HEK293T (cell line): ENCODE measurements around the gene SNCB.

Experiments used
- CTCF ChIA-PET: fragments of 350-600 bp; formaldehyde crosslinking; extraction: SDS; loops from one replicate; lab custom pipeline; 2021; ENCODE audit warnings: antibody characterized with exemption, inconsistent platforms; lab: Yijun Ruan, JAX
- POLR2A ChIA-PET: fragments of 350-600 bp; formaldehyde crosslinking; extraction: SDS; loops from one replicate; lab custom pipeline; 2020; ENCODE audit warnings: antibody characterized with exemption, inconsistent platforms; lab: Yijun Ruan, JAX
- DNase-seq: peaks from one replicate; pipeline ENCODE4 v3.0.0; 2012; ENCODE audit warnings: mixed read lengths; ENCODE audit errors: extremely low spot score
- ARNT ChIP-seq: fragments of 450-650 bp; IDR thresholded peaks from 2 replicates; pipeline ENCODE4 v1.6.1; 2017; ENCODE audit warnings: mild to moderate bottlenecking
- BHLHE40 ChIP-seq: fragments of 450-650 bp; IDR thresholded peaks from 2 replicates; pipeline ENCODE4 v1.6.1; 2016; ENCODE audit warnings: mild to moderate bottlenecking, moderate library complexity, borderline replicate concordance
- CTBP1 ChIP-seq: fragments of 450-650 bp; IDR thresholded peaks from 2 replicates; pipeline ENCODE4 v1.6.1; 2016; ENCODE audit warnings: borderline replicate concordance
- ELF4 ChIP-seq: fragments of 450-650 bp; IDR thresholded peaks from 2 replicates; pipeline ENCODE4 v1.6.1; 2017; ENCODE audit warnings: antibody characterized with exemption
- FOXA1 ChIP-seq: fragments of 450-650 bp; IDR thresholded peaks from 2 replicates; pipeline ENCODE4 v1.6.1; 2016; ENCODE audit warnings: mild to moderate bottlenecking
- FOXK2 ChIP-seq: fragments of 450-650 bp; IDR thresholded peaks from 2 replicates; pipeline ENCODE4 v1.6.1; 2016; ENCODE audit warnings: mild to moderate bottlenecking
- FOXM1 ChIP-seq: fragments of 450-650 bp; IDR thresholded peaks from 2 replicates; pipeline ENCODE4 v1.6.1; 2017; ENCODE audit warnings: mild to moderate bottlenecking, borderline replicate concordance
- HDGF ChIP-seq: fragments of 450-650 bp; IDR thresholded peaks from 2 replicates; pipeline ENCODE4 v1.6.1; 2017; ENCODE audit warnings: antibody characterized with exemption, borderline replicate concordance
- L3MBTL2 ChIP-seq: fragments of 450-650 bp; conservative IDR thresholded peaks from 2 replicates; pipeline ENCODE4 v1.6.1; 2016; ENCODE audit warnings: mild to moderate bottlenecking
- LEF1 ChIP-seq: fragments of 450-650 bp; IDR thresholded peaks from 2 replicates; pipeline ENCODE4 v1.6.1; 2017; ENCODE audit warnings: mild to moderate bottlenecking, borderline replicate concordance
- NFRKB ChIP-seq: fragments of 450-650 bp; IDR thresholded peaks from 2 replicates; pipeline ENCODE4 v1.6.1; 2016; ENCODE audit warnings: mild to moderate bottlenecking, moderate library complexity
- SP1 ChIP-seq: fragments of 450-650 bp; IDR thresholded peaks from 2 replicates; pipeline ENCODE4 v1.6.1; 2017
- SUZ12 ChIP-seq: fragments of 450-650 bp; IDR thresholded peaks from 2 replicates; pipeline ENCODE4 v1.6.1; 2016; ENCODE audit warnings: mild to moderate bottlenecking
- TARDBP ChIP-seq: fragments of 450-650 bp; IDR thresholded peaks from 2 replicates; pipeline ENCODE4 v1.6.1; 2016
- ZNF384 ChIP-seq: fragments of 450-650 bp; IDR thresholded peaks from 2 replicates; pipeline ENCODE4 v1.6.1; 2016
- TF ChIP-seq, protein P1 (sequence below): fragments of 450-650 bp; IDR thresholded peaks from 2 replicates; pipeline ENCODE4 v1.6.1; 2016

The SNCB gene

DNA sequence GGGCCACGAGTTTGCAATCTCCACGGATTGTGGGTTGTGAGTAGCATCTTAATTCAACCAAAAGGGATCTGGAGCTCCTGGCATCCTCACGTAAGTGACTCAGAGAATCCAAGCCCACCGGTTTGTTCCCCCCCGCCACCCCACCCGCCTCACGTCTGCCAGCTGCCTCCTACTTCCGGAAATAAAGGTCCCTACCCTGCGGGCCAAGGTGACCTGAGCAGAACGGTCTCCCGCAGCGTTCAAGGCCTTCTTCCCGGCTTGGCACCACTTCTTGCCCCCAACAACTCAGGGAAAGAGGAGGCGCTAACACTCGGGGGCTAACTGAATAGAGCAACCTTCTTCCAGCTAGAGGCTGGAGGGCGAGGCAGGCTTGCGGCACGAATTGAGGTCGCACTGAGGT lies 11.6 kb downstream of the SNCB start:
- ChIA-PET POLR2A (no interaction called here), CTCF (no interaction called here)
- TF ChIP-seq TARDBP, result no peak
- TF ChIP-seq CTBP1, result no peak
- TF ChIP-seq BHLHE40, result no peak
- TF ChIP-seq, protein P1, sequence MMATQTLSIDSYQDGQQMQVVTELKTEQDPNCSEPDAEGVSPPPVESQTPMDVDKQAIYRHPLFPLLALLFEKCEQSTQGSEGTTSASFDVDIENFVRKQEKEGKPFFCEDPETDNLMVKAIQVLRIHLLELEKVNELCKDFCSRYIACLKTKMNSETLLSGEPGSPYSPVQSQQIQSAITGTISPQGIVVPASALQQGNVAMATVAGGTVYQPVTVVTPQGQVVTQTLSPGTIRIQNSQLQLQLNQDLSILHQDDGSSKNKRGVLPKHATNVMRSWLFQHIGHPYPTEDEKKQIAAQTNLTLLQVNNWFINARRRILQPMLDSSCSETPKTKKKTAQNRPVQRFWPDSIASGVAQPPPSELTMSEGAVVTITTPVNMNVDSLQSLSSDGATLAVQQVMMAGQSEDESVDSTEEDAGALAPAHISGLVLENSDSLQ, result no peak
- DNase-seq, result no peak

GRCh38 chr5:176616511-176616910 lies 13.8 kb downstream of the SNCB start:
- no peak for DNase-seq
- no peak for TF ChIP-seq BHLHE40
- no peak for TF ChIP-seq CTBP1
- TF ChIP-seq LEF1, result no peak
- TF ChIP-seq FOXK2, result no peak
- no peak for TF ChIP-seq L3MBTL2
- TF ChIP-seq FOXM1, result no peak
- TF ChIP-seq, protein P1, result no peak
- no peak for TF ChIP-seq ELF4
- no peak for TF ChIP-seq HDGF
- TF ChIP-seq TARDBP, result no peak
- TF ChIP-seq ARNT, result no peak
- TF ChIP-seq NFRKB, result no peak
- no peak for TF ChIP-seq SP1
- TF ChIP-seq ZNF384, result no peak
- TF ChIP-seq SUZ12, result no peak
- TF ChIP-seq FOXA1, result no peak
- POLR2A ChIA-PET, result no interaction called here
- CTCF ChIA-PET, result no interaction called here

DNA sequence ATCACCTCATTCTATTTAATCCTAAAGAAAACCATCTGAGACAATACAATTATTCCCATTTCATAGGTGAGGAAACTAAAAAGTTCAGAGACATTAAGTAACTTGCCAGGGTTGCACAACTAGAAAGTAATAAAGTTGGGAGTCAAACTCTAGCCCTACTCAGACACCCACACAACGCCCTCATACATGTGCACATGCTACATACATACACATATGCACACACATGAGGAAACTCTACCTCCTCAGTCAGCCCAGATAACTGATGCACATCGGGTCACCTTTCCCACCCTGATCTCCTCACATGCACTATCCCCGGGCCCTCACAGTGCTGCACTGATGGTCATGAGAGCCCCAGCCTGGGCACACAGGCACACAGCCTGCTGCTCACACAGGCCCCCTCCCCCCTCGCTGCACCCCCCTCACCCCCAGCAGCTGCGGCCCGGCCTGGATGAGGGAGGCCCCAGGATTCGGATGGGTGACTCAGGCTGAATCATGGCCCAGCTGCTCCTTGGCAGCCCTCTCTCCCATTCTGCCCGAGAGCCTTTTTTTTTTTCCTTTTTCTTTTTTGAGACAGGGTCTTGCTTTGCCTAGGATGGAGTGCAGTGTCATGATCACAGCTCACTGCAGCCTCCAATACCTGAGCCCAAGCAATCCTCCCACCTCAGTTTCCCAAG lies 15.4 kb downstream of the SNCB start:
- no peak for TF ChIP-seq FOXK2
- no peak for TF ChIP-seq CTBP1
- CTCF ChIA-PET, result no interaction called here
- POLR2A ChIA-PET, result interaction anchor here (0.6 kb wide), 1 partner anchor 36 kb away, joined by 3 read pairs; no protein-coding TSS in a partner anchor
- DNase-seq, result no peak

DNA sequence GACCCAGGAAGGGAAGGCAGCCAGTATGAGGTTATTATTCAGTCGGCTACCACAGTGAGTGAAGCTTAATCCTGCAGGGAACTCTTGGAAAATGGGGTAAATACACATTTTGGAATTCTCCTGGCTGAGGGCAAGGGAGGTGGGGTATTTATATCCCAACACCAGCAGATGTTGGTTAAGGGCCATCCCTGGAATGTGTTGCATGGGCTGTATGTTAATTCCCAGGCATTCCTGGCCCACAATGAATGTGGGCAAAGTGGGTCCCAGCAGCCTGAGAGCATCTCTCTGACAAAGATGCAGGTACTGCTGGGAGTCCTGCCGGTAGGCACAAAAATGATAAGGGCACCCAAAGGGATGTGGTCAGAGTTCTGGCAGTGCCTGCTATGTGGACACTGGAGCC lies 17.5 kb downstream of the SNCB start:
- TF ChIP-seq HDGF, result no peak
- TF ChIP-seq BHLHE40, result no peak
- TF ChIP-seq SUZ12, result no peak
- TF ChIP-seq ARNT, result no peak
- TF ChIP-seq FOXA1, result no peak
- no peak for TF ChIP-seq SP1
- TF ChIP-seq FOXK2, result no peak
- no peak for TF ChIP-seq NFRKB
- TF ChIP-seq TARDBP, result no peak
- no peak for TF ChIP-seq L3MBTL2
- TF ChIP-seq CTBP1, result no peak
- TF ChIP-seq LEF1, result no peak
- no peak for TF ChIP-seq FOXM1
- TF ChIP-seq, protein P1, result no peak
- TF ChIP-seq ELF4, result no peak
- no peak for TF ChIP-seq ZNF384
- no peak for DNase-seq
- CTCF ChIA-PET, result interaction anchor here (0.8 kb wide), 1 partner anchor 47 kb away, joined by 3 read pairs; no protein-coding TSS in a partner anchor
- POLR2A ChIA-PET, result no interaction called here

- CTCF ChIA-PET, result interaction anchor here (0.5 to 0.8 kb wide), 2 partner anchors 47 to 403 kb away, joined by 3 read pairs; no protein-coding TSS in a partner anchor
- POLR2A ChIA-PET, result no interaction called here
- TF ChIP-seq NFRKB (no peak), FOXK2 (no peak), SP1 (no peak), L3MBTL2 (no peak), SUZ12 (no peak), LEF1 (no peak), CTBP1 (no peak), FOXA1 (no peak), HDGF (no peak), TARDBP (no peak), ZNF384 (no peak)
- no peak for DNase-seq
Measured at GRCh38 chr5:176612008-176612407, 18.3 kb downstream of the SNCB start.

GRCh38 chr5:176611435-176611834 lies 18.9 kb downstream of the SNCB start:
- peak; percentile 67 for DNase-seq
- POLR2A ChIA-PET, result no interaction called here
- CTCF ChIA-PET, result no interaction called here
- TF ChIP-seq FOXA1, result no peak
- TF ChIP-seq NFRKB, result no peak
- no peak for TF ChIP-seq FOXK2
- TF ChIP-seq TARDBP, result no peak
- TF ChIP-seq ZNF384, result no peak
- no peak for TF ChIP-seq L3MBTL2
